H1 (cell line): ENCODE results near the gene TNFSF4. TPM values are rescaled to one million over a fixed set of nuclear protein-coding genes. Genes with fewer than 3 reads are reported as not detected.

Experiments used
- BACH1 ChIP-seq: IDR thresholded peaks from 2 replicates; pipeline ENCODE4 v1.6.1; 2012; ENCODE audit warnings: low read length, improper control_type of control experiment
- CREB1 ChIP-seq: IDR thresholded peaks from 2 replicates; pipeline ENCODE4 v1.6.1; 2012; ENCODE audit warnings: inconsistent platforms
- HDAC2 ChIP-seq, 2 experiments: fragments of 300-600 bp in 1 of 2; sonication (generic) in 1 of 2; IDR thresholded peaks; 2 replicates each; pipeline ENCODE4 v1.6.1; 2011 to 2012; ENCODE audit warnings: low read depth in 2 of 2, low read length in 2 of 2, mild to moderate bottlenecking in 2 of 2, moderate library complexity in 2 of 2, borderline replicate concordance in 1 of 2, inconsistent platforms in 1 of 2
- PHF8 ChIP-seq: fragments of 200-600 bp; sonication (generic); conservative IDR thresholded peaks from 2 replicates; pipeline ENCODE4 v1.7.1; 2012; ENCODE audit warnings: low read depth, mild to moderate bottlenecking, inconsistent platforms, low read length, moderate library complexity
- POLR2A ChIP-seq, 2 experiments: IDR thresholded peaks; 1 replicate in 1 of 2; 2 replicates in 1 of 2; pipeline ENCODE4 v1.6.1; 2011; ENCODE audit warnings: low read depth in 2 of 2, low read length in 2 of 2, mild to moderate bottlenecking in 2 of 2; ENCODE audit errors: control extremely low read depth in 1 of 2
- POLR2AphosphoS5 ChIP-seq: IDR thresholded peaks from 2 replicates; pipeline ENCODE4 v1.6.1; 2011; ENCODE audit warnings: low read depth, low read length
- SIX5 ChIP-seq: IDR thresholded peaks from 2 replicates; pipeline ENCODE4 v1.6.1; 2011; ENCODE audit warnings: mild to moderate bottlenecking, low read depth, low read length
- YY1 ChIP-seq: IDR thresholded peaks from 2 replicates; pipeline ENCODE4 v1.6.1; 2011; ENCODE audit warnings: low read depth, mild to moderate bottlenecking, low read length
- polyA plus RNA-seq, 7 experiments: library from polyadenylated mRNA; depleted of rRNA in 3 of 7; stranded (reverse) in 5 of 7; unstranded in 2 of 7; fragments of >200 nt in 5 of 7; fragments of 200-250 nt in 2 of 7; gene quantifications; 1 replicate in 5 of 7; 2 replicates in 1 of 7; 4 replicates in 1 of 7; pipeline versions ENCODE4 v1.2.1 to v1.2.3, GENCODE V29; 2011 to 2013; ENCODE audit warnings: missing spikeins in 2 of 7, mixed read lengths in 2 of 7
- total RNA-seq: library from RNA; stranded (reverse); fragmentation: NEBNext Ultra II Directional; extraction: Animal tissue kit (Norgen Biotek cat#: 25700); gene quantifications from 2 replicates; pipeline ENCODE4 v1.2.1, GENCODE V29; 2021
- TF ChIP-seq, protein P1 (sequence below): fragments of 300-600 bp; sonication (generic); IDR thresholded peaks from 2 replicates; pipeline ENCODE4 v1.7.1; 2012; ENCODE audit warnings: low read length, moderate library complexity, mild to moderate bottlenecking, inconsistent platforms; ENCODE audit not compliant: insufficient replicate concordance

TNFSF4 gene
- total and polyA plus RNA-seq, 2 of the 8 experiments (the other 6 are each of a cell fraction or from before 2014, with no cell fraction given): 0.54 to 0.63 TPM

DNA sequence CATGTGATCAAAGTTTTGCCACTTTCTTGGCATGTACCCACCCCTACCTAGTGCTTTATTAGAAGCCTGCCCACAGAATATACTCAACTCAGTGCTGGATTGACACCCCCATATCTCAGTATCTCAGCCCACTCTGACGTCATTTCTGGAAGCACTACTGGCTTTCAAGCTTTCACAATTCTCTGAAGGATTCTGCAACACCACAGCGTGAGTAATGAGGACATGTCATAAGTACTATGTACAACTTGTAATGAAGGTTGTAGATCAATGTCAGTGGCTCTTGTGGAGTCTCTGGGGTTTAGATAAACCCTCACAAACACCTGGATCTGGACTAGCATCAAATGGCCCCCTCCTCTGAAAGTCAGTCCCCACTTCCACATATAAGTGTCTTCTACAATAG, 57.2 kb downstream of the TNFSF4 start (continued):
- TF ChIP-seq, protein P1, sequence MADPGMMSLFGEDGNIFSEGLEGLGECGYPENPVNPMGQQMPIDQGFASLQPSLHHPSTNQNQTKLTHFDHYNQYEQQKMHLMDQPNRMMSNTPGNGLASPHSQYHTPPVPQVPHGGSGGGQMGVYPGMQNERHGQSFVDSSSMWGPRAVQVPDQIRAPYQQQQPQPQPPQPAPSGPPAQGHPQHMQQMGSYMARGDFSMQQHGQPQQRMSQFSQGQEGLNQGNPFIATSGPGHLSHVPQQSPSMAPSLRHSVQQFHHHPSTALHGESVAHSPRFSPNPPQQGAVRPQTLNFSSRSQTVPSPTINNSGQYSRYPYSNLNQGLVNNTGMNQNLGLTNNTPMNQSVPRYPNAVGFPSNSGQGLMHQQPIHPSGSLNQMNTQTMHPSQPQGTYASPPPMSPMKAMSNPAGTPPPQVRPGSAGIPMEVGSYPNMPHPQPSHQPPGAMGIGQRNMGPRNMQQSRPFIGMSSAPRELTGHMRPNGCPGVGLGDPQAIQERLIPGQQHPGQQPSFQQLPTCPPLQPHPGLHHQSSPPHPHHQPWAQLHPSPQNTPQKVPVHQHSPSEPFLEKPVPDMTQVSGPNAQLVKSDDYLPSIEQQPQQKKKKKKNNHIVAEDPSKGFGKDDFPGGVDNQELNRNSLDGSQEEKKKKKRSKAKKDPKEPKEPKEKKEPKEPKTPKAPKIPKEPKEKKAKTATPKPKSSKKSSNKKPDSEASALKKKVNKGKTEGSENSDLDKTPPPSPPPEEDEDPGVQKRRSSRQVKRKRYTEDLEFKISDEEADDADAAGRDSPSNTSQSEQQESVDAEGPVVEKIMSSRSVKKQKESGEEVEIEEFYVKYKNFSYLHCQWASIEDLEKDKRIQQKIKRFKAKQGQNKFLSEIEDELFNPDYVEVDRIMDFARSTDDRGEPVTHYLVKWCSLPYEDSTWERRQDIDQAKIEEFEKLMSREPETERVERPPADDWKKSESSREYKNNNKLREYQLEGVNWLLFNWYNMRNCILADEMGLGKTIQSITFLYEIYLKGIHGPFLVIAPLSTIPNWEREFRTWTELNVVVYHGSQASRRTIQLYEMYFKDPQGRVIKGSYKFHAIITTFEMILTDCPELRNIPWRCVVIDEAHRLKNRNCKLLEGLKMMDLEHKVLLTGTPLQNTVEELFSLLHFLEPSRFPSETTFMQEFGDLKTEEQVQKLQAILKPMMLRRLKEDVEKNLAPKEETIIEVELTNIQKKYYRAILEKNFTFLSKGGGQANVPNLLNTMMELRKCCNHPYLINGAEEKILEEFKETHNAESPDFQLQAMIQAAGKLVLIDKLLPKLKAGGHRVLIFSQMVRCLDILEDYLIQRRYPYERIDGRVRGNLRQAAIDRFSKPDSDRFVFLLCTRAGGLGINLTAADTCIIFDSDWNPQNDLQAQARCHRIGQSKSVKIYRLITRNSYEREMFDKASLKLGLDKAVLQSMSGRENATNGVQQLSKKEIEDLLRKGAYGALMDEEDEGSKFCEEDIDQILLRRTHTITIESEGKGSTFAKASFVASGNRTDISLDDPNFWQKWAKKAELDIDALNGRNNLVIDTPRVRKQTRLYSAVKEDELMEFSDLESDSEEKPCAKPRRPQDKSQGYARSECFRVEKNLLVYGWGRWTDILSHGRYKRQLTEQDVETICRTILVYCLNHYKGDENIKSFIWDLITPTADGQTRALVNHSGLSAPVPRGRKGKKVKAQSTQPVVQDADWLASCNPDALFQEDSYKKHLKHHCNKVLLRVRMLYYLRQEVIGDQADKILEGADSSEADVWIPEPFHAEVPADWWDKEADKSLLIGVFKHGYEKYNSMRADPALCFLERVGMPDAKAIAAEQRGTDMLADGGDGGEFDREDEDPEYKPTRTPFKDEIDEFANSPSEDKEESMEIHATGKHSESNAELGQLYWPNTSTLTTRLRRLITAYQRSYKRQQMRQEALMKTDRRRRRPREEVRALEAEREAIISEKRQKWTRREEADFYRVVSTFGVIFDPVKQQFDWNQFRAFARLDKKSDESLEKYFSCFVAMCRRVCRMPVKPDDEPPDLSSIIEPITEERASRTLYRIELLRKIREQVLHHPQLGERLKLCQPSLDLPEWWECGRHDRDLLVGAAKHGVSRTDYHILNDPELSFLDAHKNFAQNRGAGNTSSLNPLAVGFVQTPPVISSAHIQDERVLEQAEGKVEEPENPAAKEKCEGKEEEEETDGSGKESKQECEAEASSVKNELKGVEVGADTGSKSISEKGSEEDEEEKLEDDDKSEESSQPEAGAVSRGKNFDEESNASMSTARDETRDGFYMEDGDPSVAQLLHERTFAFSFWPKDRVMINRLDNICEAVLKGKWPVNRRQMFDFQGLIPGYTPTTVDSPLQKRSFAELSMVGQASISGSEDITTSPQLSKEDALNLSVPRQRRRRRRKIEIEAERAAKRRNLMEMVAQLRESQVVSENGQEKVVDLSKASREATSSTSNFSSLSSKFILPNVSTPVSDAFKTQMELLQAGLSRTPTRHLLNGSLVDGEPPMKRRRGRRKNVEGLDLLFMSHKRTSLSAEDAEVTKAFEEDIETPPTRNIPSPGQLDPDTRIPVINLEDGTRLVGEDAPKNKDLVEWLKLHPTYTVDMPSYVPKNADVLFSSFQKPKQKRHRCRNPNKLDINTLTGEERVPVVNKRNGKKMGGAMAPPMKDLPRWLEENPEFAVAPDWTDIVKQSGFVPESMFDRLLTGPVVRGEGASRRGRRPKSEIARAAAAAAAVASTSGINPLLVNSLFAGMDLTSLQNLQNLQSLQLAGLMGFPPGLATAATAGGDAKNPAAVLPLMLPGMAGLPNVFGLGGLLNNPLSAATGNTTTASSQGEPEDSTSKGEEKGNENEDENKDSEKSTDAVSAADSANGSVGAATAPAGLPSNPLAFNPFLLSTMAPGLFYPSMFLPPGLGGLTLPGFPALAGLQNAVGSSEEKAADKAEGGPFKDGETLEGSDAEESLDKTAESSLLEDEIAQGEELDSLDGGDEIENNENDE: no peak
- TF ChIP-seq POLR2AphosphoS5 (no peak), SIX5 (no peak), BACH1 (no peak), CREB1 (no peak), PHF8 (no peak), YY1 (no peak), POLR2A (IDR thresholded peaks at IDR 0.05; ENCODE audit: control extremely low read depth in 1 of 2, low read depth in 2 of 2, low read length in 2 of 2) (no peak), HDAC2 (IDR thresholded peaks at IDR 0.05; ENCODE audit: borderline replicate concordance in 1 of 2, low read depth in 2 of 2, low read length in 2 of 2) (no peak)
